ENCODE results near the gene INAFM2.

The INAFM2 gene

GRCh38 chr15:40306371-40306770 lies 17.1 kb upstream of the INAFM2 start:
- peaks cover 27% of the 10 kb centered on the region; the same call in 1 of the 2 replicates for H3K4me1 ChIP-seq (ENCODE audit: insufficient read depth, low read length)
- no peak overlapping the region for H3K9ac ChIP-seq (ENCODE audit: low read depth, low read length)
- H3K9me3 ChIP-seq (ENCODE audit: control insufficient read depth, insufficient read depth, low read length), result no peaks in the 10 kb centered on the region
- H3K36me3 ChIP-seq (ENCODE audit: insufficient read depth, low read length), result no peaks in the 10 kb centered on the region

- Histone ChIP-seq H3K9me3 (ENCODE audit: control insufficient read depth, insufficient read depth, low read length) (no peaks in the 10 kb centered on the region), H3K36me3 (ENCODE audit: insufficient read depth, low read length) (no peaks in the 10 kb centered on the region), H3K9ac (ENCODE audit: low read depth, low read length) (peak overlapping the region; percentile 33; the same call in 1 of the 2 replicates), H3K4me1 (ENCODE audit: insufficient read depth, low read length) (peaks cover 22% of the 10 kb centered on the region; the same call in 1 of the 2 replicates)
Observed at GRCh38 chr15:40306908-40307307, 16.6 kb upstream of the INAFM2 start.

- Histone ChIP-seq H3K36me3 (ENCODE audit: insufficient read depth, low read length) (no peaks in the 10 kb centered on the region), H3K9ac (ENCODE audit: low read depth, low read length) (peak within 1 kb of the TSS; percentile 52), H3K4me1 (ENCODE audit: insufficient read depth, low read length) (peaks cover 18% of the 10 kb centered on the region; the same call in 1 of the 2 replicates), H3K9me3 (ENCODE audit: control insufficient read depth, insufficient read depth, low read length) (no peaks in the 10 kb centered on the region)
Observed at GRCh38 chr15:40307421-40308211, 15.9 kb upstream of the INAFM2 start, which contains the start of gene PLCB2. Gene PLCB2, minus strand, starts transcription at chr15:40307935. Its CDS starts 263 bp downstream, at chr15:40307672.

- H3K9me3 ChIP-seq (ENCODE audit: control insufficient read depth, insufficient read depth, low read length), result no peaks in the 10 kb centered on the region
- peaks cover 18% of the 10 kb centered on the region; the same call in 1 of the 2 replicates for H3K4me1 ChIP-seq (ENCODE audit: insufficient read depth, low read length)
- H3K9ac ChIP-seq (ENCODE audit: low read depth, low read length), result no peak overlapping the region
- no peaks in the 10 kb centered on the region for H3K36me3 ChIP-seq (ENCODE audit: insufficient read depth, low read length)
Observed at GRCh38 chr15:40309344-40309862, 14.1 kb upstream of the INAFM2 start.

- Histone ChIP-seq H3K36me3 (ENCODE audit: insufficient read depth, low read length) (no peaks in the 10 kb centered on the region), H3K4me1 (ENCODE audit: insufficient read depth, low read length) (peaks cover 18% of the 10 kb centered on the region; the same call in 1 of the 2 replicates), H3K9me3 (ENCODE audit: control insufficient read depth, insufficient read depth, low read length) (no peaks in the 10 kb centered on the region), H3K9ac (ENCODE audit: low read depth, low read length) (no peak overlapping the region)
Observed at GRCh38 chr15:40310001-40310959, 13.2 kb upstream of the INAFM2 start.

GRCh38 chr15:40310993-40311392 lies 12.5 kb upstream of the INAFM2 start:
- H3K36me3 ChIP-seq (ENCODE audit: insufficient read depth, low read length), result no peaks in the 10 kb centered on the region
- peaks cover 18% of the 10 kb centered on the region; the same call in 1 of the 2 replicates for H3K4me1 ChIP-seq (ENCODE audit: insufficient read depth, low read length)
- no peaks in the 10 kb centered on the region for H3K9me3 ChIP-seq (ENCODE audit: control insufficient read depth, insufficient read depth, low read length)
- no peak overlapping the region for H3K9ac ChIP-seq (ENCODE audit: low read depth, low read length)

- Histone ChIP-seq H3K4me1 (ENCODE audit: insufficient read depth, low read length) (peaks cover 11% of the 10 kb centered on the region; the same call in 1 of the 2 replicates), H3K9me3 (ENCODE audit: control insufficient read depth, insufficient read depth, low read length) (no peaks in the 10 kb centered on the region), H3K36me3 (ENCODE audit: insufficient read depth, low read length) (no peaks in the 10 kb centered on the region), H3K9ac (ENCODE audit: low read depth, low read length) (no peak overlapping the region)
Observed at GRCh38 chr15:40312370-40313158, 10.9 kb upstream of the INAFM2 start.

- H3K4me1 ChIP-seq (ENCODE audit: insufficient read depth, low read length), result peaks cover 11% of the 10 kb centered on the region; the same call in 1 of the 2 replicates
- H3K9me3 ChIP-seq (ENCODE audit: control insufficient read depth, insufficient read depth, low read length), result no peaks in the 10 kb centered on the region
- no peak overlapping the region for H3K9ac ChIP-seq (ENCODE audit: low read depth, low read length)
- H3K36me3 ChIP-seq (ENCODE audit: insufficient read depth, low read length), result no peaks in the 10 kb centered on the region
Observed at GRCh38 chr15:40313531-40314398, 9.7 kb upstream of the INAFM2 start.

GRCh38 chr15:40314723-40315276 lies 8.7 kb upstream of the INAFM2 start:
- Histone ChIP-seq H3K9ac (ENCODE audit: low read depth, low read length) (no peak overlapping the region), H3K4me1 (ENCODE audit: insufficient read depth, low read length) (peaks cover 2% of the 10 kb centered on the region; the same call in 1 of the 2 replicates), H3K36me3 (ENCODE audit: insufficient read depth, low read length) (no peaks in the 10 kb centered on the region), H3K9me3 (ENCODE audit: control insufficient read depth, insufficient read depth, low read length) (no peaks in the 10 kb centered on the region)

GRCh38 chr15:40316931-40317330 lies 6.6 kb upstream of the INAFM2 start:
- no peaks in the 10 kb centered on the region for H3K36me3 ChIP-seq (ENCODE audit: insufficient read depth, low read length)
- H3K4me1 ChIP-seq (ENCODE audit: insufficient read depth, low read length), result peaks cover 9% of the 10 kb centered on the region; the same call in 1 of the 2 replicates
- no peak overlapping the region for H3K9ac ChIP-seq (ENCODE audit: low read depth, low read length)
- no peaks in the 10 kb centered on the region for H3K9me3 ChIP-seq (ENCODE audit: control insufficient read depth, insufficient read depth, low read length)

GRCh38 chr15:40317580-40317979 lies 5.9 kb upstream of the INAFM2 start:
- H3K9ac ChIP-seq (ENCODE audit: low read depth, low read length), result no peak overlapping the region
- H3K9me3 ChIP-seq (ENCODE audit: control insufficient read depth, insufficient read depth, low read length), result no peaks in the 10 kb centered on the region
- no peaks in the 10 kb centered on the region for H3K36me3 ChIP-seq (ENCODE audit: insufficient read depth, low read length)
- H3K4me1 ChIP-seq (ENCODE audit: insufficient read depth, low read length), result peaks cover 15% of the 10 kb centered on the region

GRCh38 chr15:40320409-40320808 lies 3.1 kb upstream of the INAFM2 start:
- peaks cover 21% of the 10 kb centered on the region for H3K4me1 ChIP-seq (ENCODE audit: insufficient read depth, low read length)
- H3K9me3 ChIP-seq (ENCODE audit: control insufficient read depth, insufficient read depth, low read length), result no peaks in the 10 kb centered on the region
- no peak overlapping the region for H3K9ac ChIP-seq (ENCODE audit: low read depth, low read length)
- H3K36me3 ChIP-seq (ENCODE audit: insufficient read depth, low read length), result no peaks in the 10 kb centered on the region

Measured in ES-I3 (cell line).